ENCODE results near the gene CDC42EP3.

Gene CDC42EP3

DNA sequence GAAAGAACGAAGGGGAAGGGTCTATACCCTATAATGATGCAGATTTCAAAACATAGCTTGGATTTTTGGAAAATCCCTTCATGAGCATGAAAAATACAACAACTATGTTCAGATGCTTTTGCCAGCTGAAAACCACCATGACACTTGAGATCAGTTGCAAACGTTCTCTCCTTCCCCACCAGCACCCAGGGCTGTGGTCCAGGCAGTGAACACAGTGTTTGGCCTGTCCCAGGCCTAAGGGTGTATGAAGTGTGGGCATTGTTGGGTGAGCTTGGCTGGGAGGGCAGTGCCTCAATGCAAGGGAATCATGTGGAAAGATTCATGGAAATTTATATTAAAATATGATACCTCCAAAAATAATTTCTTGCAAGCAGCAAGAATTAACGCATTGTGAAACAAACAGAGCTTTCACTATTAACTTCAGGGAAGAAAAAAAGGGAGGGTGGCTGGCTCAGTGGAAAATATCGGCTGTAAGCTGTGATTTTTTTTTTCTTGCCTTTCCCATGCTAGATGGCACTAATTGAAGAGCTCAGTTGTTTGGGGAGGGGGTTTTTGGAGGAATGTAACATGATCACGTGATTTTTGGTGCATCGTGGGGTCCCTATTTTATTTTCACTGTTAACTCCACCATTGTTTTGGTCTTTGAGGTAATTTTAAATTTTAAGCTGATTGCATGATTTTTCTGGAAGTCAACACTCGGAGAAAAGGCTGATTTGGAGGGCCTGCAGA lies 52.0 kb downstream of the CDC42EP3 start:
- DNase-seq (ENCODE audit: low spot score in 2 of 2) (no peak), ATAC-seq (ENCODE audit: low read depth) (no peak)
- H3K4me3 Mint-ChIP-seq = peak overlapping the region; percentile 51
- H3K4me1 Mint-ChIP-seq = peaks cover 72% of the 10 kb centered on the region
- no peaks in the 10 kb centered on the region for H3K9me3 Mint-ChIP-seq
- peaks cover 4% of the 10 kb centered on the region for H3K36me3 Mint-ChIP-seq
- no peaks in the 10 kb centered on the region for H3K27me3 Mint-ChIP-seq
- peak overlapping the region; percentile 80 for H3K27ac Mint-ChIP-seq

DNA sequence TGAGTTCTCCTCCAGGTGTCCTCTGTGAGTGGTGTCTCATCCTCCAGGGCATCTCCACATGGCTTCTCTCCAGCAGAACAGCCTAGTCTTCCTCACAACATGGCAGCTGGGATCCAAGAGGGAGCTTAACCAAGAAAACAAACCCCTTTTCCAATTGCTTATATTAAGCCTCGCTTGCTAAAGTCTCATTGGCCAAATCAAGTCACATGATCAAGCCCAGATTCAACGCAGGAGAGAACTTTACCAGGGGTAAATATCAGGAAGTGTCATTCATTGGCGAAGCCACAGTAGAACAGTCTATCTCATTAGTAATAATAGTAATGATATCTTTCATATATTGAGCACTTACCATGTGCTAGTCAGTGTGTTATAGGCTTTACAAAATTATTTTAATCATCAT lies 53.1 kb downstream of the CDC42EP3 start:
- ATAC-seq (ENCODE audit: low read depth) (no peak), DNase-seq (ENCODE audit: low spot score in 2 of 2) (no peak)
- peak overlapping the region; percentile 96 for H3K27ac Mint-ChIP-seq
- H3K4me1 Mint-ChIP-seq = peaks cover 61% of the 10 kb centered on the region
- no peaks in the 10 kb centered on the region for H3K9me3 Mint-ChIP-seq
- H3K4me3 Mint-ChIP-seq = peak overlapping the region; percentile 55
- H3K27me3 Mint-ChIP-seq = no peaks in the 10 kb centered on the region
- H3K36me3 Mint-ChIP-seq = peaks cover 4% of the 10 kb centered on the region

DNA sequence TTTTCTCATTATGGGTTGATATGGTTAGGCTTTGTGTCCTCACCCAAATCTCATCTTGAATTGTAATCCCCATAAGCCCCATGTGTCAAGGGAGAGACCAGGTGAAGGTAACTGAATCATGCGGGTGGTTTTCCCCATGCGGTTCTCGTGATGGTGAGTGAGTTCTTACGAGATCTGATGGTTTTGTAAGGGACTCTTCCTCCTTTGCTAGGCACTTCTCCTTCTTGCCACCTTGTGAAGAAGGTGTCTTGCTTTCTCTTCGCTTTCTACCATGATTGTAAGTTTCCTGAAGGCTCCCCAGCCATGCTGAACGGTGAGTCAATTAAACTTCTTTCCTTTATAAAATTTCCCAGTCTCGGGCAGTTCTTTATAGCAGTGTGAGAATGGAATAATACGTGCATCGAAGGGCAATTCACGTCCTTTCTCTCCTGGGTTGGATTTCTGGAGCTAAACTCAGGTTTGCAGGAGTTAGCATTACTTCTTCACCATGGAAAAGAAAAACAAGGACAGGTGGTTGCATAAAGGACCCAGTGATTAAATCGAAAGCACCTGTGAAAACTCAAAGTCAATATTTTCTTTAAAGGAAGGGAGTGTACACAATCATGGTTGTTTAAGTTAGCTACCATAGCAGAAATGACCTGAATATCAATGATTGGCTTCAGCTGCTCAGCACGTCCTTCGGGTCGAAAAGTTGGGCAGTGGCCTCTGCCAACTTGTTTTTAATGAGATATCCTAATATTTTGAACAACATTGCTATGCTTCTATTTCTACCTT lies 54.1 kb downstream of the CDC42EP3 start:
- peak overlapping the region; percentile 96 for H3K27ac Mint-ChIP-seq
- H3K36me3 Mint-ChIP-seq = peaks cover 4% of the 10 kb centered on the region
- H3K4me3 Mint-ChIP-seq = peak overlapping the region; percentile 71
- H3K9me3 Mint-ChIP-seq = no peaks in the 10 kb centered on the region
- H3K27me3 Mint-ChIP-seq = no peaks in the 10 kb centered on the region
- H3K4me1 Mint-ChIP-seq = peaks cover 52% of the 10 kb centered on the region
- ATAC-seq (ENCODE audit: low read depth) = peak; percentile 67
- peak in 1 of 2 donors; percentile 57 for DNase-seq (ENCODE audit: low spot score in 2 of 2)

- Mint-ChIP-seq H3K36me3 (peaks cover 4% of the 10 kb centered on the region), H3K4me3 (peak overlapping the region; percentile 71), H3K27me3 (no peaks in the 10 kb centered on the region), H3K27ac (peak overlapping the region; percentile 96), H3K4me1 (peaks cover 47% of the 10 kb centered on the region), H3K9me3 (no peaks in the 10 kb centered on the region)
- DNase-seq (ENCODE audit: low spot score in 2 of 2) (peak in 1 of 2 donors; percentile 36), ATAC-seq (ENCODE audit: low read depth) (peak; percentile 56)
These were observed 54.8 kb downstream of the CDC42EP3 start for GRCh38 chr2:37616677-37617005.

- Mint-ChIP-seq H3K36me3 (peaks cover 4% of the 10 kb centered on the region), H3K27ac (peak overlapping the region; percentile 96), H3K4me1 (peaks cover 41% of the 10 kb centered on the region), H3K27me3 (no peaks in the 10 kb centered on the region), H3K9me3 (no peaks in the 10 kb centered on the region), H3K4me3 (peak overlapping the region; percentile 73)
- peak; percentile 45 to 68 for DNase-seq (ENCODE audit: low spot score in 2 of 2)
- peak; percentile 79 for ATAC-seq (ENCODE audit: low read depth)
These were observed 55.4 kb downstream of the CDC42EP3 start for GRCh38 chr2:37615804-37616676.

- no peaks in the 10 kb centered on the region for H3K9me3 Mint-ChIP-seq
- peaks cover 2% of the 10 kb centered on the region for H3K36me3 Mint-ChIP-seq
- peaks cover 38% of the 10 kb centered on the region for H3K4me1 Mint-ChIP-seq
- H3K27ac Mint-ChIP-seq = peak overlapping the region; percentile 96
- ATAC-seq (ENCODE audit: low read depth) (no peak), DNase-seq (ENCODE audit: low spot score in 2 of 2) (no peak)
- H3K4me3 Mint-ChIP-seq = no peak overlapping the region
- H3K27me3 Mint-ChIP-seq = no peaks in the 10 kb centered on the region
These were observed 57.2 kb downstream of the CDC42EP3 start for GRCh38 chr2:37614061-37614738.

DNA sequence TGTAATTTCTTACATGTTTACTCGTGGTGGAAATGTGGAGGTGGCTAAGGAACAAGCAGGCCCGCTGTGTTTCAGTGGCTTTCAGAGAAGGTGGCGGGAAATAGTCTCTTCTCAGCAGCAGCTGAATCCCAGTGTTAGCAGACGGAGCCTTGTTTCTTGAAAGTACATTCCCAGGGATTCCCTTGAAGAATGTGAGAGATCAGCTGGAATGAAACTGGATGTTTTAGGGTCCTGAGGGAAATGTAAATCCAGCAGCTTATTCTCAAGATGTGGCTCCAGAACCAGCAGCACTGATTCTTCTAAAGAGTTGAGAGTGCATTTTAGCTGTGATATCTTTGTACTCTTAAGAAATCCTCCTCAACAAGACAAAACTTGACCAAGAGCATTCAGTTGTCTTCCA lies 59.1 kb downstream of the CDC42EP3 start:
- peaks cover 30% of the 10 kb centered on the region for H3K4me1 Mint-ChIP-seq
- H3K36me3 Mint-ChIP-seq = peaks cover 3% of the 10 kb centered on the region
- ATAC-seq (ENCODE audit: low read depth) (no peak), DNase-seq (ENCODE audit: low spot score in 2 of 2) (no peak)
- no peak overlapping the region for H3K27ac Mint-ChIP-seq
- H3K4me3 Mint-ChIP-seq = no peak overlapping the region
- no peaks in the 10 kb centered on the region for H3K27me3 Mint-ChIP-seq
- peaks cover 4% of the 10 kb centered on the region for H3K9me3 Mint-ChIP-seq

GRCh38 chr2:37610638-37611289 lies 60.7 kb downstream of the CDC42EP3 start:
- Mint-ChIP-seq H3K36me3 (peaks cover 3% of the 10 kb centered on the region), H3K27me3 (no peaks in the 10 kb centered on the region), H3K4me3 (no peak overlapping the region), H3K9me3 (peaks cover 7% of the 10 kb centered on the region), H3K27ac (no peak overlapping the region), H3K4me1 (peaks cover 16% of the 10 kb centered on the region)
- ATAC-seq (ENCODE audit: low read depth) (no peak), DNase-seq (ENCODE audit: low spot score in 2 of 2) (no peak)

GRCh38 chr2:37609782-37610181 lies 61.7 kb downstream of the CDC42EP3 start:
- peaks cover 10% of the 10 kb centered on the region for H3K9me3 Mint-ChIP-seq
- H3K36me3 Mint-ChIP-seq = peaks cover 6% of the 10 kb centered on the region
- no peak for DNase-seq (ENCODE audit: low spot score in 2 of 2)
- H3K27ac Mint-ChIP-seq = no peak overlapping the region
- ATAC-seq (ENCODE audit: low read depth) = no peak
- H3K4me1 Mint-ChIP-seq = peaks cover 7% of the 10 kb centered on the region
- H3K27me3 Mint-ChIP-seq = no peaks in the 10 kb centered on the region
- H3K4me3 Mint-ChIP-seq = no peak overlapping the region

DNA sequence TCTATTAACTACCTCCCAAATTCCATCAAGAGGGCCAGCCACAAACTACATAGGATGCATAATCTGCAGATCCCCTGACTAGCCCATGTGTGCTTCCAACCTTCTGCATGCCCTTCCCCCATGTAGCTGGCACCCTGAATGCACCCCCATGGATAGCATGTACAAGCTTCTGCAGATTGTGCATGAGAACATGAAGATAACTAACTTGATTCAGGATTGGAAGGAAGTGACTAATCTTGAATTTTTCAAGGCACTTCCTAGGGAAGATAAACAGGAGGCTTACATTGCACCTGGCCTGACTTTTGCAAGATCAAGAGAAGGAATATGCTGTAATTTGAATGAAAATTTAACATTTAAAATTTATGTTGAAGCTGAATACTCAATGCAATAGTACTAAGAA lies 66.7 kb downstream of the CDC42EP3 start:
- H3K4me1 Mint-ChIP-seq = peaks cover 18% of the 10 kb centered on the region
- DNase-seq (ENCODE audit: low spot score in 2 of 2) (no peak), ATAC-seq (ENCODE audit: low read depth) (no peak)
- peaks cover 13% of the 10 kb centered on the region for H3K36me3 Mint-ChIP-seq
- H3K27ac Mint-ChIP-seq = no peak overlapping the region
- peaks cover 10% of the 10 kb centered on the region for H3K9me3 Mint-ChIP-seq
- H3K27me3 Mint-ChIP-seq = no peaks in the 10 kb centered on the region
- no peak overlapping the region for H3K4me3 Mint-ChIP-seq

DNA sequence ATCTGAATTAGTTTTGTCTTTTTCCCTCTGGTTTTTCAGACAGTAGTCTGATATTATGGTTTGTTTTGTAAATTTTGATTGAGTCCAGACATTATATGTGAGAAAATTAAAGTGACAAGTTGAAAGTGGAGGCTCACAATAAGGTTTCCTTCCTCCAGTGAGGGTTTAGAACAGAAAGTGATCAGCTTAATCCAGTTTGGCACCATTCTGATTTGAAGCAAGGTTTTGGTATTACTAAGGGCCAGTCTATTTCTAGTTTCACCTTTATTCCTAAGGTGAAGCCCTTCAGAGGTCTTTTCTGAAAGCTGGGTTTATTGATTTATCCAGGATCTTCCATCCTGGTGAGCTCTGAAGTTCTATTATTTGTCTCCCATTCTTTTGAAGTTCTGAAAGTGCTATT lies 68.7 kb downstream of the CDC42EP3 start:
- H3K9me3 Mint-ChIP-seq = peaks cover 9% of the 10 kb centered on the region
- H3K27ac Mint-ChIP-seq = no peak overlapping the region
- H3K27me3 Mint-ChIP-seq = no peaks in the 10 kb centered on the region
- no peak for DNase-seq (ENCODE audit: low spot score in 2 of 2)
- no peak for ATAC-seq (ENCODE audit: low read depth)
- H3K36me3 Mint-ChIP-seq = peaks cover 12% of the 10 kb centered on the region
- peaks cover 20% of the 10 kb centered on the region for H3K4me1 Mint-ChIP-seq
- H3K4me3 Mint-ChIP-seq = no peak overlapping the region

GRCh38 chr2:37602040-37602439 lies 69.4 kb downstream of the CDC42EP3 start:
- DNase-seq (ENCODE audit: low spot score in 2 of 2) (no peak), ATAC-seq (ENCODE audit: low read depth) (no peak)
- no peaks in the 10 kb centered on the region for H3K27me3 Mint-ChIP-seq
- H3K4me1 Mint-ChIP-seq = peaks cover 21% of the 10 kb centered on the region
- H3K27ac Mint-ChIP-seq = no peak overlapping the region
- peaks cover 12% of the 10 kb centered on the region for H3K36me3 Mint-ChIP-seq
- H3K9me3 Mint-ChIP-seq = peaks cover 9% of the 10 kb centered on the region
- peak overlapping the region; percentile 27 for H3K4me3 Mint-ChIP-seq

DNA sequence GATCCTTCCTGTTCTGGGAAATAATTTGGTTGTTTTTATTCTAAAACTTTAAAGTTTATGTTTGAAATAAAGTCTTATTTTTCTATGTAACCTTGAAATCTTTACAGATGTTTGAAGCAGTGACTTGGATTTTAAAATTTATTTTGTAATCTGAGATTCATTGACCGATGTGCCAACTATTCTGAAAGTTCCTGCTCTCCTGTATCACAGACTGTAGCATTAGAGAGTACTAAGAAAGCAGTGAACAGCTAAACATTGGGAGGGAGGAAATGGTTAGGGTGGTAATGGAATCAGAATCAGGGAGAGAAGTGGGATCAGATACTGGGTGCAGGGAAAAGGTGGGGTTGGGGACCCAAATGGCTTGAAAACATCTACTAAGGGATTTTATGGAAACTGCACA lies 69.9 kb downstream of the CDC42EP3 start:
- Mint-ChIP-seq H3K9me3 (peaks cover 10% of the 10 kb centered on the region), H3K4me3 (peak overlapping the region; percentile 27), H3K36me3 (peaks cover 12% of the 10 kb centered on the region), H3K4me1 (peaks cover 22% of the 10 kb centered on the region), H3K27ac (no peak overlapping the region), H3K27me3 (no peaks in the 10 kb centered on the region)
- no peak for DNase-seq (ENCODE audit: low spot score in 2 of 2)
- no peak for ATAC-seq (ENCODE audit: low read depth)

All from memory B cell (primary cell).